Measurements from ENCODE around the gene OR52E1.

OR52E1 gene

GRCh38 chr11:5107285-5107684, 37.9 kb downstream of the OR52E1 start:
- H3K27ac ChIP-seq (ENCODE audit: low read depth, low read length): no peak overlapping the region
- no peaks in the 10 kb centered on the region for H3K79me2 ChIP-seq (ENCODE audit: control insufficient read depth, insufficient read depth, low read length, unreplicated experiment)
- H2AFZ ChIP-seq (ENCODE audit: low read length, unreplicated experiment): no peak overlapping the region
- no peak overlapping the region for H3K4me3 ChIP-seq (ENCODE audit: low read depth, low read length)
- H3K36me3 ChIP-seq (ENCODE audit: insufficient read depth, low read length): no peaks in the 10 kb centered on the region
- H3K4me1 ChIP-seq (ENCODE audit: control insufficient read depth, insufficient read depth, low read length, unreplicated experiment): no peaks in the 10 kb centered on the region
- H3K27me3 ChIP-seq (ENCODE audit: insufficient read depth, low read length): peaks cover 34% of the 10 kb centered on the region

- Histone ChIP-seq H2AFZ (ENCODE audit: low read length, unreplicated experiment) (no peak overlapping the region), H3K4me1 (ENCODE audit: control insufficient read depth, insufficient read depth, low read length, unreplicated experiment) (no peaks in the 10 kb centered on the region), H3K27me3 (ENCODE audit: insufficient read depth, low read length) (0 out of 2 replicates have a peak, but pooled peaks cover 8% of the 10 kb centered on the region), H3K79me2 (ENCODE audit: control insufficient read depth, insufficient read depth, low read length, unreplicated experiment) (no peaks in the 10 kb centered on the region), H3K36me3 (ENCODE audit: insufficient read depth, low read length) (no peaks in the 10 kb centered on the region), H3K4me3 (ENCODE audit: low read depth, low read length) (no peak overlapping the region), H3K27ac (ENCODE audit: low read depth, low read length) (no peak overlapping the region)
Measured at GRCh38 chr11:5115339-5115738, 46.0 kb downstream of the OR52E1 start.

GRCh38 chr11:5117588-5117987, 48.2 kb downstream of the OR52E1 start:
- no peaks in the 10 kb centered on the region for H3K4me1 ChIP-seq (ENCODE audit: control insufficient read depth, insufficient read depth, low read length, unreplicated experiment)
- no peaks in the 10 kb centered on the region for H3K79me2 ChIP-seq (ENCODE audit: control insufficient read depth, insufficient read depth, low read length, unreplicated experiment)
- H3K27ac ChIP-seq (ENCODE audit: low read depth, low read length): no peak overlapping the region
- H2AFZ ChIP-seq (ENCODE audit: low read length, unreplicated experiment): no peak overlapping the region
- 0 out of 2 replicates have a peak, but pooled peaks cover 8% of the 10 kb centered on the region for H3K27me3 ChIP-seq (ENCODE audit: insufficient read depth, low read length)
- H3K4me3 ChIP-seq (ENCODE audit: low read depth, low read length): no peak overlapping the region
- H3K36me3 ChIP-seq (ENCODE audit: insufficient read depth, low read length): no peaks in the 10 kb centered on the region

- Histone ChIP-seq H3K4me3 (ENCODE audit: low read depth, low read length) (no peak overlapping the region), H3K79me2 (ENCODE audit: control insufficient read depth, insufficient read depth, low read length, unreplicated experiment) (no peaks in the 10 kb centered on the region), H3K36me3 (ENCODE audit: insufficient read depth, low read length) (no peaks in the 10 kb centered on the region), H3K4me1 (ENCODE audit: control insufficient read depth, insufficient read depth, low read length, unreplicated experiment) (no peaks in the 10 kb centered on the region), H3K27me3 (ENCODE audit: insufficient read depth, low read length) (0 out of 2 replicates have a peak, but pooled peaks cover 4% of the 10 kb centered on the region), H2AFZ (ENCODE audit: low read length, unreplicated experiment) (no peak overlapping the region), H3K27ac (ENCODE audit: low read depth, low read length) (no peak overlapping the region)
Measured at GRCh38 chr11:5118893-5119292, 49.5 kb downstream of the OR52E1 start.

Measured in ACC112 (cell line).